ENCODE results near the gene C1orf159.

- TF ChIP-seq CTCF (IDR thresholded peaks at IDR 0.05; ENCODE audit: insufficient read depth, low read length, poor library complexity, severe bottlenecking) = no peak
- TF ChIP-seq EZH2phosphoT487 (conservative IDR thresholded peaks at IDR 0.05; ENCODE audit: low read length) = no peak
Measured at GRCh38 chr1:1065265-1065939, 50.5 kb downstream of the C1orf159 start.
